B cell (primary cell): ENCODE data around the gene MYH15. TPM values are rescaled to one million over a fixed set of nuclear protein-coding genes. Genes with fewer than 3 reads are reported as not detected.

Source experiments
- ATAC-seq: fragments of 200-7000 bp; cut with Tn5 transposase; one replicate; pipeline ENCODE4 v1.10.0; 2021; ENCODE audit warnings: low read depth, mild to moderate bottlenecking, moderate number of reproducible peaks, moderate library complexity
- CTCF ChIA-PET: fragments of 350-600 bp; sonication (Branson Sonifier 250); formaldehyde crosslinking; loops from one replicate; lab custom pipeline; 2021; ENCODE audit warnings: antibody characterized with exemption, inconsistent platforms; lab: Charles Lee
- POLR2A ChIA-PET: fragments of 350-600 bp; sonication (Branson Sonifier 250); formaldehyde crosslinking; loops from one replicate; lab custom pipeline; 2021; ENCODE audit warnings: antibody characterized with exemption; lab: Charles Lee
- DNase-seq: peaks from one replicate; pipeline ENCODE4 v3.0.0; 2013
- H2AFZ ChIP-seq: 2 replicates; pipeline ENCODE4 v1.6.1; 2012; ENCODE audit warnings: mild to moderate bottlenecking, low read depth, low read length; ENCODE audit not compliant: insufficient read depth, poor library complexity, severe bottlenecking
- H3K27ac ChIP-seq, 2 donors: 1 replicate in 1 of 2; 2 replicates in 1 of 2; pipeline ENCODE4 v1.5.1; 2012 to 2013; ENCODE audit warnings: low read length in 2 of 2, mild to moderate bottlenecking in 2 of 2, moderate library complexity in 1 of 2
- H3K27me3 ChIP-seq, 4 experiments: fragments of 200-600 bp in 1 of 4; sonication (generic) in 1 of 4; replicated peaks in 1 of 4; 1 replicate in 2 of 4; 2 replicates in 2 of 4; pipeline versions ENCODE4 v1.6.1 to v1.7.0; 2013 to 2016; ENCODE audit warnings: low read length in 3 of 4, mild to moderate bottlenecking in 2 of 4, mixed read lengths in 1 of 4, moderate library complexity in 1 of 4; ENCODE audit not compliant: insufficient read depth in 4 of 4, control insufficient read depth in 3 of 4; ENCODE audit errors: control extremely low read depth in 1 of 4
- H3K36me3 ChIP-seq, 2 experiments: replicated peaks in 1 of 2; 1 replicate in 1 of 2; 2 replicates in 1 of 2; pipeline versions ENCODE4 v1.6.1 to v1.7.1; 2013; ENCODE audit warnings: low read length in 1 of 2; ENCODE audit not compliant: insufficient read depth in 2 of 2, control insufficient read depth in 1 of 2; ENCODE audit errors: control extremely low read depth in 1 of 2, extremely low read depth in 1 of 2
- H3K4me1 ChIP-seq, 2 donors: fragments of 200-600 bp in 1 of 2; sonication (generic) in 1 of 2; 1 replicate in 1 of 2; 2 replicates in 1 of 2; pipeline versions ENCODE4 v1.5.1 to v1.6.1; 2013 to 2017; ENCODE audit warnings: low read length in 2 of 2; ENCODE audit not compliant: control insufficient read depth in 2 of 2, insufficient read depth in 2 of 2
- H3K4me2 ChIP-seq: replicated peaks from 2 replicates; pipeline ENCODE3; 2012; ENCODE audit warnings: mild to moderate bottlenecking, low read depth, low read length; ENCODE audit not compliant: poor library complexity, severe bottlenecking
- H3K4me3 ChIP-seq, 5 experiments: fragments of 200-600 bp in 1 of 5; sonication (generic) in 1 of 5; 1 replicate in 3 of 5; 2 replicates in 2 of 5; pipeline versions ENCODE4 v1.5.1 to v1.7.0; 2011 to 2016; ENCODE audit warnings: low read length in 4 of 5, mild to moderate bottlenecking in 4 of 5, low read depth in 2 of 5, control low read depth in 1 of 5, moderate library complexity in 1 of 5; ENCODE audit not compliant: insufficient read depth in 1 of 5; ENCODE audit errors: control extremely low read depth in 1 of 5, extremely low read depth in 1 of 5
- H3K79me2 ChIP-seq: fragments of 200-600 bp; sonication (generic); one replicate; pipeline ENCODE4 v1.6.0; 2016; ENCODE audit warnings: low read length; ENCODE audit not compliant: control insufficient read depth, insufficient read depth
- H3K9ac ChIP-seq: fragments of 200-600 bp; sonication (generic); 2 replicates; pipeline ENCODE4 v1.6.1; 2017; ENCODE audit warnings: mild to moderate bottlenecking, low read length, moderate library complexity
- H3K9me3 ChIP-seq, 3 donors: one replicate each; pipeline versions ENCODE4 v1.6.1 to v1.7.1; 2013; ENCODE audit warnings: low read length in 2 of 3; ENCODE audit not compliant: control insufficient read depth in 2 of 3, insufficient read depth in 1 of 3; ENCODE audit errors: control extremely low read depth in 1 of 3
- H4K20me1 ChIP-seq: 2 replicates; pipeline ENCODE4 v1.6.0; 2012; ENCODE audit warnings: mild to moderate bottlenecking, low read length; ENCODE audit not compliant: insufficient read depth, control insufficient read depth, poor library complexity, severe bottlenecking
- H3K27ac Mint-ChIP-seq: one replicate; pipeline ENCODE4 v1.8.0; 2021; ENCODE audit warnings: mixed read lengths
- H3K27me3 Mint-ChIP-seq: one replicate; pipeline ENCODE4 v1.8.0; 2021; ENCODE audit warnings: mixed read lengths
- H3K4me1 Mint-ChIP-seq: one replicate; pipeline ENCODE4 v1.8.0; 2021; ENCODE audit warnings: mixed read lengths
- H3K4me3 Mint-ChIP-seq: one replicate; pipeline ENCODE4 v1.8.0; 2021; ENCODE audit warnings: mixed read lengths
- H3K9me3 Mint-ChIP-seq: one replicate; pipeline ENCODE4 v1.8.0; 2022; ENCODE audit warnings: mixed read lengths; ENCODE audit not compliant: insufficient read depth
- CTCF ChIP-seq: fragments of 200-600 bp; IDR thresholded peaks from one replicate; pipeline ENCODE4 v1.8.0; 2022; ENCODE audit warnings: antibody characterized with exemption, mild to moderate bottlenecking
- EZH2 ChIP-seq: IDR thresholded peaks from 2 replicates; pipeline ENCODE4 v1.6.1; 2012; ENCODE audit warnings: borderline replicate concordance, low read depth, mild to moderate bottlenecking, moderate library complexity, low read length; ENCODE audit not compliant: insufficient read depth, poor library complexity, severe bottlenecking
- WGBS: methylation state at CpG from one replicate; pipeline ENCODE4 v1.1.5; 2013; ENCODE audit warnings: missing lambda C conversion rate; ENCODE audit not compliant: insufficient coverage; 5-methylcytosine and 5-hydroxymethylcytosine counted together
- intact Hi-C: fragments of 100-400 bp; cut with micrococcal nuclease; formaldehyde crosslinking; loops from one replicate; pipeline ENCODE4 v1.10.0; 2022
- polyA plus RNA-seq: library from polyadenylated mRNA; depleted of rRNA; stranded (reverse); fragments of >200 nt; gene quantifications from 2 replicates; pipeline ENCODE4 v1.2.3, GENCODE V29; 2012
- total RNA-seq, 2 donors: library from RNA; stranded (reverse); fragments of 120-200 nt in 1 of 2; gene quantifications; 1 replicate in 1 of 2; 2 replicates in 1 of 2; pipeline versions ENCODE4 v1.2.3 to v1.2.4, GENCODE V29; 2013 to 2022

MYH15 gene
- total and polyA plus RNA-seq, 2 donors (not counting 1 experiment from before 2014, with no cell fraction given) = 0.06 TPM; not detected in 1

- no peak overlapping the region for H3K9ac ChIP-seq
- H3K27me3 Mint-ChIP-seq = peaks cover 3% of the 10 kb centered on the region
- H3K4me3 ChIP-seq = no peak overlapping the region
- no peak overlapping the region for H3K27ac Mint-ChIP-seq
- H4K20me1 ChIP-seq = no peaks in the 10 kb centered on the region
- H3K9me3 ChIP-seq = peaks cover 2 to 8% (median 7%) of the 10 kb centered on the region in 3 donors
- intact Hi-C loops = no loop called here
- CTCF ChIA-PET = interaction anchor here (0.6 kb wide), 1 partner anchor 52 kb away, joined by 3 read pairs; no protein-coding TSS in a partner anchor
- no peak overlapping the region for H2AFZ ChIP-seq
- ATAC-seq (no peak), DNase-seq (no peak)
- H3K27ac ChIP-seq = no peak overlapping the region
- H3K36me3 ChIP-seq = no peaks in the 10 kb centered on the region
- H3K4me1 ChIP-seq = peaks cover 0 to 3% of the 10 kb centered on the region in 2 donors
- no peaks in the 10 kb centered on the region for H3K27me3 ChIP-seq
- H3K4me1 Mint-ChIP-seq = peaks cover 4% of the 10 kb centered on the region
- POLR2A ChIA-PET = no interaction called here
- no peak overlapping the region for H3K4me2 ChIP-seq
- no peaks in the 10 kb centered on the region for H3K9me3 Mint-ChIP-seq
- H3K79me2 ChIP-seq = no peaks in the 10 kb centered on the region
- H3K4me3 Mint-ChIP-seq = no peak overlapping the region
- TF ChIP-seq EZH2 (no peak), CTCF (no peak)
- WGBS = no CpG with 5 or more reads among the region's 2 CpGs
These were observed 68.9 kb downstream of the MYH15 start for GRCh38 chr3:108441518-108441917.

- Histone ChIP-seq H3K9me3 (peaks cover 1 to 4% (median 3%) of the 10 kb centered on the region in 3 donors), H3K4me3 (no peak overlapping the region), H3K9ac (no peak overlapping the region), H3K4me1 (no peaks in the 10 kb centered on the region), H4K20me1 (no peaks in the 10 kb centered on the region), H2AFZ (no peak overlapping the region), H3K36me3 (no peaks in the 10 kb centered on the region), H3K27ac (no peak overlapping the region), H3K27me3 (no peaks in the 10 kb centered on the region), H3K79me2 (no peaks in the 10 kb centered on the region), H3K4me2 (no peak overlapping the region)
- Mint-ChIP-seq H3K27ac (no peak overlapping the region), H3K4me3 (no peak overlapping the region), H3K27me3 (peaks cover 3% of the 10 kb centered on the region), H3K9me3 (no peaks in the 10 kb centered on the region), H3K4me1 (no peaks in the 10 kb centered on the region)
- intact Hi-C loops = no loop called here
- DNase-seq (no peak), ATAC-seq (no peak)
- TF ChIP-seq CTCF = no peak
- no peak for TF ChIP-seq EZH2
- ChIA-PET POLR2A (no interaction called here), CTCF (interaction anchor here (0.6 kb wide), 1 partner anchor 52 kb away, joined by 3 read pairs; no protein-coding TSS in a partner anchor)
- WGBS = 81% methylated on average over 5 of the region's 7 CpGs
These were observed 69.3 kb downstream of the MYH15 start for GRCh38 chr3:108441071-108441507.
